Measurements from ENCODE around the gene CYP11A1. TPM values are rescaled to one million over a fixed set of nuclear protein-coding genes. Genes with fewer than 3 reads are reported as not detected.

The CYP11A1 gene
- total RNA-seq, 1 donor from 2014 or later, result 2.0 TPM

DNA sequence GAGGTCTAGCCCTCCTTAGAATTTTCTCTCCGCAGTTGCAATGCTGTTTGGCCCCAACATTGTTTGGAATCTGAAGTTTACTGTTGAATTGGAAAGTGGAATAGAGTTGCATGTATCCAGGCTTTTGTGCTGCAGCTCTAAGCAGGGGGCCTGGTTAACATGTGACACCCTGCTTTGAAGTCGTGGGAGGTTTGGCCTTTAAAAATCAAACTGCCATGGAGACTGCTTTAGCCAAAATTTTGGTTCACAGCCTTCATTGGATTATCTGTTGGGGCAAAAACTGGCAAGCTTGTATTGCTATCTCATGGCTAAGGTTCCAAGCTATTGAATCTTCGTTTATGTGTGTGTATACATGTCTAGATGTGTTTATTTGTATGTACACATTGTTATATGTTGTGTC is 15.8 kb downstream of the CYP11A1 start:
- Histone ChIP-seq H3K4me3 (ENCODE audit: low read depth, low read length) (no peak overlapping the region), H3K27me3 (ENCODE audit: control insufficient read depth, insufficient read depth, low read length) (no peaks in the 10 kb centered on the region)
- TF ChIP-seq, protein P1, sequence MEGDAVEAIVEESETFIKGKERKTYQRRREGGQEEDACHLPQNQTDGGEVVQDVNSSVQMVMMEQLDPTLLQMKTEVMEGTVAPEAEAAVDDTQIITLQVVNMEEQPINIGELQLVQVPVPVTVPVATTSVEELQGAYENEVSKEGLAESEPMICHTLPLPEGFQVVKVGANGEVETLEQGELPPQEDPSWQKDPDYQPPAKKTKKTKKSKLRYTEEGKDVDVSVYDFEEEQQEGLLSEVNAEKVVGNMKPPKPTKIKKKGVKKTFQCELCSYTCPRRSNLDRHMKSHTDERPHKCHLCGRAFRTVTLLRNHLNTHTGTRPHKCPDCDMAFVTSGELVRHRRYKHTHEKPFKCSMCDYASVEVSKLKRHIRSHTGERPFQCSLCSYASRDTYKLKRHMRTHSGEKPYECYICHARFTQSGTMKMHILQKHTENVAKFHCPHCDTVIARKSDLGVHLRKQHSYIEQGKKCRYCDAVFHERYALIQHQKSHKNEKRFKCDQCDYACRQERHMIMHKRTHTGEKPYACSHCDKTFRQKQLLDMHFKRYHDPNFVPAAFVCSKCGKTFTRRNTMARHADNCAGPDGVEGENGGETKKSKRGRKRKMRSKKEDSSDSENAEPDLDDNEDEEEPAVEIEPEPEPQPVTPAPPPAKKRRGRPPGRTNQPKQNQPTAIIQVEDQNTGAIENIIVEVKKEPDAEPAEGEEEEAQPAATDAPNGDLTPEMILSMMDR (IDR thresholded peaks at IDR 0.05; ENCODE audit: insufficient read depth, low read length, poor library complexity, severe bottlenecking), result no peak

DNA sequence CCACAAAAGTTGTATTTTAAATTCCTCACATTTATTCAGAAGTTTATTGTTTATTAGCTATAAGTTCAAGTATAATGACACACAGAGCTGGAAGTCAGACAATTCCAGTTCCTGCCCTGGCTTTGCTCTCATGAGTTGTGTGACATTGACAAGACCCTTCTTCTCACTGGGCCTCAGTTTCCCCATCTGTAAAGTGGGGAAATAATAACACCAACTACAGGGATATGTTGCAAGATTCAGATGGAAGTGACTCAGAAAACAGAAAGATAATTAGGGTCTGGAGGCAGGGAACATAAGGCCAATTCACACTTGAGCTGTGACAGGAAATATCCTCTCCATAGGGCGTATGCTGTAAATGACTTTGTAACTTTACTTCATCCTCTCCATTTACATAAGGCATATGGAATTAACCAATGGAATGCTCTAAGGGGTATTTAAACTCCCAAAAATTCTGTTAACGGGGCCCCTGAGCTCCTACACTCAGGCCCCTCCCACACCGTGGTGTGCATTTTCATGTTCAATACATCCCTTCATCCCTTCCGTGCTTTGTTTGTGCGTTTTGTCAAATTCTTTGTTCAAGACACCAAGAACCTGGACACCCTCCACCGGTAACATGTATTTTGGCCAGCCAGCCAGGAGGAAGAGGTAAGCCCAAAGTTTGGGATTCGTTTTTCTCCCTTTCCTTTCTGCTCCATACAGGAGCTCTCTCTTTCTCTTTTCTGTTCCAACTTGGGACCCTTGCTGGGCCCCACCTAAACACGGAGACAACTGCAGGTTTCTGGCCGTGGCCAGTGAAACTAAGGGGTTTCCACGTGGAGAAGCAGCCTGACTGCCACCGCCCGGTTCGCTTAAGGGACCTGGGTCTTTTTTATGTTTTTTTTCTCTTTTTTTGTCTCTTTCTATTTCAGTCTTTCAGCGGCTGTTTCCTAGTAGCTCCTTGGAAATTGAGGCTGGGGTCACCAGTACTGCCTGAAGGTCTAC is 16.9 kb downstream of the CYP11A1 start:
- Histone ChIP-seq H3K36me3 (ENCODE audit: control insufficient read depth, insufficient read depth, low read length) (no peaks in the 10 kb centered on the region), H3K27me3 (ENCODE audit: control insufficient read depth, insufficient read depth, low read length) (no peaks in the 10 kb centered on the region), H3K4me3 (ENCODE audit: low read depth, low read length) (no peak overlapping the region)
- TF ChIP-seq, protein P1 (IDR thresholded peaks at IDR 0.05; ENCODE audit: insufficient read depth, low read length, poor library complexity, severe bottlenecking), result no peak
- no peak for DNase-seq (ENCODE audit: low read depth)

More for the DNA sequence above, 15.8 kb downstream of the CYP11A1 start:
- DNase-seq (ENCODE audit: low read depth), result no peak
- H3K36me3 ChIP-seq (ENCODE audit: control insufficient read depth, insufficient read depth, low read length), result no peaks in the 10 kb centered on the region

DNA sequence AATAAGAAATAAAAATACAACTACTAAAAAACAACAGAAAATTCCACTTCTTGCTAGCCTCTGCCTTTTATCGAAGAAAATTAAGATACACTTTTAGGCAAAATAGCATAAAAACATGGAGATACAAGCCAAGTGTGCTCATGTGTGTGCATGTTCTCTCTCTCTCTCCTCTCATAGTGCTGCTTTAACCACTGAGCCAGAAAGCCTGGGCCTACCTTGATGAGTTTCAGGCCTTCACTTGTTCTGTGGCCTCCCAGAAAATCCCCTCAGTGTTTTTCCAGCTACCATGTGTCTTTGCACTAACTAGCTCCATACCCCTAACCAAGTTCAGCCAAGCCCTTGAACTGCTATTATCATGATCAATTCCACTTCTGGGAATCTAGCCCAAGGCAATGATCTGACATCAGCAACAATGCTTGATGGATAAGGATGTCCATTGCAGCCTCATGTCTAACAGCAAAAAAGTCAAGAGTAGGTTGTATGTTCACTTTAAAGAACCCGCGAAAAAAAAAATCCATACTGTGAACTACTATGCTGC is 18.1 kb downstream of the CYP11A1 start:
- no peaks in the 10 kb centered on the region for H3K27me3 ChIP-seq (ENCODE audit: control insufficient read depth, insufficient read depth, low read length)
- no peak for DNase-seq (ENCODE audit: low read depth)
- no peaks in the 10 kb centered on the region for H3K36me3 ChIP-seq (ENCODE audit: control insufficient read depth, insufficient read depth, low read length)
- TF ChIP-seq, protein P1 (IDR thresholded peaks at IDR 0.05; ENCODE audit: insufficient read depth, low read length, poor library complexity, severe bottlenecking), result no peak
- no peak overlapping the region for H3K4me3 ChIP-seq (ENCODE audit: low read depth, low read length)

DNA sequence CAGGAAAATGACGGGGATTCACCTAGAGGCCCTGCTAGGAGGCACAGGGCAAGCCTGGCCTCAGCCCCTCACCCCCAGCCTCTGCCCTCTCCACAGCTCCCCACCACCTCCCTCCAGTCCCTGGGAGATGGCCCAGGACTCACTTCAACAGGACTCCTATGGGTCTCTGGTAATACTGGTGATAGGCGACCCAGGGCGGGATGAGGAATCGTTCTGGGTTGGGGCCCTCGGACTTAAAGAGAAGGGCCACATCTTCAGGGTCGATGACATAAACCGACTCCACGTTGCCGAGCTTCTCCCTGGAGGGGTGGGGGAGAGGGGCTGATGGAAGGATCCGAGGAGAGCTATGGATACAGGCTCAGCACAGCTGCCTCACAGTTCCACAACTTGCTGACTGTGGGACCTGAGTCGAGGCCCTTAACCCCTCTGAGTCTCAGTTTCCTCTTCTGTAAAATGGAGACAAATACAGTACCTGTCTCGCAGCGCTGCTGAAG is 19.6 kb downstream of the CYP11A1 start:
- no peaks in the 10 kb centered on the region for H3K27me3 ChIP-seq (ENCODE audit: control insufficient read depth, insufficient read depth, low read length)
- no peak overlapping the region for H3K4me3 ChIP-seq (ENCODE audit: low read depth, low read length)
- TF ChIP-seq, protein P1 (IDR thresholded peaks at IDR 0.05; ENCODE audit: insufficient read depth, low read length, poor library complexity, severe bottlenecking), result no peak
- no peaks in the 10 kb centered on the region for H3K36me3 ChIP-seq (ENCODE audit: control insufficient read depth, insufficient read depth, low read length)
- no peak for DNase-seq (ENCODE audit: low read depth)

GRCh38 chr15:74345051-74345450 is 22.4 kb downstream of the CYP11A1 start:
- TF ChIP-seq, protein P1 (IDR thresholded peaks at IDR 0.05; ENCODE audit: insufficient read depth, low read length, poor library complexity, severe bottlenecking), result no peak
- Histone ChIP-seq H3K27me3 (ENCODE audit: control insufficient read depth, insufficient read depth, low read length) (no peaks in the 10 kb centered on the region), H3K36me3 (ENCODE audit: control insufficient read depth, insufficient read depth, low read length) (no peaks in the 10 kb centered on the region), H3K4me3 (ENCODE audit: low read depth, low read length) (no peak overlapping the region)
- no peak for DNase-seq (ENCODE audit: low read depth)
